IMR-90 (cell line): ENCODE results near the gene OPCML. TPM values are rescaled to one million over a fixed set of nuclear protein-coding genes. Genes with fewer than 3 reads are reported as not detected.

Experiments used
- ATAC-seq: fragments of 200-7000 bp; cut with Tn5 transposase; 2 replicates; pipeline ENCODE4 v1.9.1; 2020; ENCODE audit warnings: low read depth, mild to moderate bottlenecking, moderate library complexity
- BruUV-seq: library from RNA; stranded (reverse); fragments of 400-500 nt; replicated peaks from 2 replicates; lab custom pipeline; 2021; lab: Mats Ljungman, UMichigan
- CTCF ChIA-PET: fragments of 300-600 bp; formaldehyde crosslinking; extraction: SDS; loops from one replicate; lab custom pipeline; 2021; ENCODE audit warnings: antibody characterized with exemption; lab: Yijun Ruan, JAX
- POLR2A ChIA-PET: fragments of 300-600 bp; sonication (Branson Sonifier 250); formaldehyde crosslinking; loops from one replicate; lab custom pipeline; 2022; ENCODE audit warnings: antibody characterized with exemption; ENCODE audit not compliant: unreplicated experiment; lab: Charles Lee
- DNase-seq: peaks from one replicate; pipeline ENCODE4 v3.0.0; 2013
- H2AFZ ChIP-seq: replicated peaks from 2 replicates; pipeline ENCODE3; 2013; ENCODE audit warnings: low read length, mild to moderate bottlenecking; ENCODE audit not compliant: poor library complexity
- H2AK5ac ChIP-seq: 2 replicates; pipeline ENCODE4 v1.6.1; 2013; ENCODE audit warnings: low read depth, low read length, inconsistent platforms
- H2AK9ac ChIP-seq: replicated peaks from 2 replicates; pipeline ENCODE3; 2013; ENCODE audit warnings: mild to moderate bottlenecking, low read depth, low read length, moderate library complexity; ENCODE audit not compliant: poor library complexity
- H2BK120ac ChIP-seq: 2 replicates; pipeline ENCODE4 v1.6.1; 2013; ENCODE audit warnings: low read depth, low read length, inconsistent platforms
- H2BK15ac ChIP-seq: 3 replicates; pipeline ENCODE4 v1.6.1; 2013; ENCODE audit warnings: low read depth, low read length, inconsistent platforms
- H2BK20ac ChIP-seq: 2 replicates; pipeline ENCODE4 v1.6.1; 2013; ENCODE audit warnings: low read depth, mild to moderate bottlenecking, inconsistent platforms, low read length, moderate library complexity
- H2BK5ac ChIP-seq: 2 replicates; pipeline ENCODE4 v1.6.1; 2013; ENCODE audit warnings: mild to moderate bottlenecking, low read depth, low read length, inconsistent platforms; ENCODE audit not compliant: poor library complexity, severe bottlenecking
- H3K14ac ChIP-seq: replicated peaks from 2 replicates; pipeline ENCODE4 v1.6.1; 2013; ENCODE audit warnings: low read depth, low read length, inconsistent platforms
- H3K18ac ChIP-seq: 2 replicates; pipeline ENCODE4 v1.6.1; 2013; ENCODE audit warnings: low read depth, low read length, control low read depth
- H3K23ac ChIP-seq: 2 replicates; pipeline ENCODE4 v1.6.1; 2013; ENCODE audit warnings: low read depth, low read length, inconsistent platforms
- H3K27ac ChIP-seq: 2 replicates; pipeline ENCODE4 v1.5.1; 2013; ENCODE audit warnings: mild to moderate bottlenecking, control low read depth, low read length; ENCODE audit not compliant: insufficient read depth
- H3K27me3 ChIP-seq: 2 replicates; pipeline ENCODE4 v1.6.1; 2013; ENCODE audit warnings: low read length; ENCODE audit not compliant: control insufficient read depth, insufficient read depth
- H3K36me3 ChIP-seq: 2 replicates; pipeline ENCODE4 v1.6.1; 2013; ENCODE audit warnings: low read length, mixed read lengths; ENCODE audit not compliant: control insufficient read depth, insufficient read depth
- H3K4ac ChIP-seq: 2 replicates; pipeline ENCODE4 v1.6.1; 2013; ENCODE audit warnings: low read depth, low read length, inconsistent platforms
- H3K4me1 ChIP-seq: 2 replicates; pipeline ENCODE4 v1.6.1; 2013; ENCODE audit warnings: low read length, mixed read lengths; ENCODE audit not compliant: control insufficient read depth, insufficient read depth
- H3K4me2 ChIP-seq: 2 replicates; pipeline ENCODE4 v1.6.1; 2013; ENCODE audit warnings: low read depth, mild to moderate bottlenecking, control low read depth, low read length, moderate library complexity
- H3K4me3 ChIP-seq: 2 replicates; pipeline ENCODE4 v1.5.1; 2013; ENCODE audit warnings: low read depth, mild to moderate bottlenecking, control low read depth, low read length, moderate library complexity; ENCODE audit not compliant: insufficient read depth
- H3K56ac ChIP-seq: 2 replicates; pipeline ENCODE4 v1.6.1; 2013; ENCODE audit warnings: low read length, inconsistent platforms; ENCODE audit not compliant: insufficient read depth; ENCODE audit errors: extremely low read depth
- H3K79me1 ChIP-seq, 2 experiments: 2 replicates each; pipeline ENCODE4 v1.6.1; 2013; ENCODE audit warnings: low read length in 2 of 2, inconsistent platforms in 1 of 2, low read depth in 1 of 2
- H3K9ac ChIP-seq: 2 replicates; pipeline ENCODE4 v1.6.1; 2013; ENCODE audit warnings: low read depth, low read length, control low read depth
- H3K9me1 ChIP-seq: 2 replicates; pipeline ENCODE4 v1.6.1; 2013; ENCODE audit warnings: low read length, inconsistent platforms; ENCODE audit not compliant: insufficient read depth
- H3K9me3 ChIP-seq: 2 replicates; pipeline ENCODE4 v1.6.1; 2013; ENCODE audit warnings: low read length; ENCODE audit not compliant: control insufficient read depth, insufficient read depth
- H4K20me1 ChIP-seq: 2 replicates; pipeline ENCODE4 v1.6.1; 2013; ENCODE audit warnings: low read length, inconsistent platforms; ENCODE audit not compliant: insufficient read depth
- H4K5ac ChIP-seq: 2 replicates; pipeline ENCODE4 v1.6.1; 2013; ENCODE audit warnings: mild to moderate bottlenecking, low read depth, low read length, control low read depth
- H4K8ac ChIP-seq, 2 experiments: 2 replicates each; pipeline ENCODE4 v1.6.1; 2013; ENCODE audit warnings: low read depth in 2 of 2, low read length in 2 of 2, control low read depth in 1 of 2, inconsistent platforms in 1 of 2
- H4K91ac ChIP-seq: 2 replicates; pipeline ENCODE4 v1.6.1; 2013; ENCODE audit warnings: low read depth, low read length, inconsistent platforms; ENCODE audit not compliant: insufficient read depth
- CEBPB ChIP-seq: IDR thresholded peaks from 2 replicates; pipeline ENCODE4 v1.6.1; 2012; ENCODE audit warnings: low read depth, low read length, improper control_type of control experiment
- CHD1 ChIP-seq: IDR thresholded peaks from 2 replicates; pipeline ENCODE4 v1.6.1; 2012; ENCODE audit warnings: low read depth, low read length, improper control_type of control experiment
- FOS ChIP-seq: fragments of 150-350 bp; IDR thresholded peaks from 2 replicates; pipeline ENCODE4 v1.6.1; 2016; ENCODE audit warnings: low read depth, low read length
- MAFK ChIP-seq: IDR thresholded peaks from 2 replicates; pipeline ENCODE4 v1.6.1; 2012; ENCODE audit warnings: low read depth, low read length, improper control_type of control experiment
- MXI1 ChIP-seq: IDR thresholded peaks from 2 replicates; pipeline ENCODE4 v1.6.1; 2012; ENCODE audit warnings: low read depth, mild to moderate bottlenecking, low read length, moderate library complexity, borderline replicate concordance
- NFE2L2 ChIP-seq: fragments of 150-350 bp; IDR thresholded peaks from 2 replicates; pipeline ENCODE4 v1.6.1; 2016; ENCODE audit warnings: low read depth, mild to moderate bottlenecking, low read length
- RCOR1 ChIP-seq: IDR thresholded peaks from 2 replicates; pipeline ENCODE4 v1.6.1; 2012; ENCODE audit warnings: mild to moderate bottlenecking, low read length, improper control_type of control experiment; ENCODE audit not compliant: insufficient replicate concordance
- RFX5 ChIP-seq: IDR thresholded peaks from 2 replicates; pipeline ENCODE4 v1.8.0; 2012; ENCODE audit warnings: low read depth, mild to moderate bottlenecking, low read length, moderate library complexity
- USF2 ChIP-seq: fragments of 150-350 bp; IDR thresholded peaks from 2 replicates; pipeline ENCODE4 v1.6.1; 2017; ENCODE audit warnings: mild to moderate bottlenecking, antibody characterized with exemption, low read length, low read depth
- WGBS, 2 experiments: methylation state at CpG; one replicate each; pipeline versions ENCODE4 v1.1.5 to v1.1.7; 2013; ENCODE audit warnings: missing lambda C conversion rate in 2 of 2; ENCODE audit not compliant: insufficient read length in 1 of 2; ENCODE audit errors: extremely low coverage in 2 of 2; 5-methylcytosine and 5-hydroxymethylcytosine counted together
- dilution Hi-C: fragments of 300-500 bp; cut with HindIII; formaldehyde crosslinking; loops from one replicate; pipeline ENCODE4 v1.14.3; 2018; ENCODE audit warnings: low sequenced_read_pairs; ENCODE audit not compliant: unreplicated experiment
- in situ Hi-C: fragments of 300-500 bp; cut with MboI; formaldehyde crosslinking; loops from 3 replicates; pipeline ENCODE4 v1.14.3; 2019; ENCODE audit warnings: low sequenced_read_pairs, inconsistent platforms, mixed read lengths
- intact Hi-C: fragments of 100-400 bp; cut with micrococcal nuclease; formaldehyde crosslinking; loops from 2 replicates; pipeline ENCODE4 v1.10.0; 2022
- polyA plus RNA-seq, 3 experiments: library from polyadenylated mRNA; depleted of rRNA; stranded (reverse); fragments of >200 nt; gene quantifications; 2 replicates each; pipeline ENCODE4 v1.2.3, GENCODE V29; 2012; ENCODE audit warnings: low replicate concordance in 1 of 3
- total RNA-seq: library from RNA; depleted of rRNA; stranded (reverse); fragments of >200 nt; gene quantifications from 2 replicates; pipeline ENCODE4 v1.2.3, GENCODE V29; 2012
- TF ChIP-seq, protein P1 (sequence below): fragments of 150-350 bp; IDR thresholded peaks from 2 replicates; pipeline ENCODE4 v1.6.1; 2016; ENCODE audit warnings: low read depth, mild to moderate bottlenecking, low read length, moderate library complexity, borderline replicate concordance

OPCML gene
- total and polyA plus RNA-seq, 2 of the 4 experiments (the other 2 are of a cell fraction), result under 0.01 to 2.6 TPM

DNA sequence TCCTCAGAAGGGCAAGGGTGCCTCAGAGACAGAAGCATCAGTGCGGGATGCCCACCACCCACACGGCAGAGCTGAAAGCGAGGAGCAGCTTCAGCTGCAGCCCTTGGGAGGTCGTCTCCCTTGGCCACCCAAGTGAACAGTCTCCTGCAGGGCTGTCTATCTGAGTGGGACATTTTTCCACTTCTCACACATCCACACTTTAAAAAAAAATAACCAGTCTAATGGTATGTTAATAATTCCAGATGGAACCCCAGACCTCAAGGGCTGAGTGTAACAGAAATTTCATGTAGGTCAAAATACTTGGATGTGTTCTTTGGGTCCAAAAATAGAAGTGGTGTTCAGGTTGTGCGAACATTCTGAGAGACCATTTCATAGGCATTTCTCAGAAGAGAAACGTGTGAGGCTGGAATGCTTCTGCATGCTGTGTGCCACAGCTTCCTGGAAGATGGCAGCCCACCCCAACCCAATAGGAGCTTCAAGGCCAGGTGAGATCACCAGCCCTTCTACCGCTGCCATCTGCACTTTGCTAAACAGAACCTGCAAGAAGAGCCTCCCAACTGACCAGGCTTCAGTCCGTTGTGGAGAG lies 623.2 kb downstream of the OPCML start:
- Histone ChIP-seq H3K4ac (no peak overlapping the region), H3K27me3 (0 out of 2 replicates have a peak, but pooled peaks cover 1% of the 10 kb centered on the region), H2AFZ (no peak overlapping the region), H3K14ac (no peak overlapping the region), H3K4me3 (no peak overlapping the region), H3K27ac (no peak overlapping the region), H2BK5ac (no peak overlapping the region), H3K4me1 (peaks cover 3% of the 10 kb centered on the region), H3K36me3 (no peaks in the 10 kb centered on the region), H3K9ac (no peak overlapping the region), H4K91ac (no peak overlapping the region), H3K4me2 (no peak overlapping the region), H3K9me1 (no peaks in the 10 kb centered on the region; the same call in 1 of the 2 replicates), H2BK20ac (no peak overlapping the region), H3K56ac (no peak overlapping the region), H2BK15ac (no peak overlapping the region), H2BK120ac (no peak overlapping the region), H4K8ac (no peak overlapping the region), H2AK9ac (no peak overlapping the region), H4K5ac (no peak overlapping the region), H4K20me1 (no peaks in the 10 kb centered on the region), H3K23ac (no peak overlapping the region), H3K79me1 (no peaks in the 10 kb centered on the region), H3K9me3 (no peaks in the 10 kb centered on the region), H3K18ac (no peak overlapping the region), H2AK5ac (no peak overlapping the region)
- intact Hi-C loops (no loop called here), dilution Hi-C loops (no loop called here), in situ Hi-C loops (no loop called here)
- no TSS peak for BruUV-seq
- ATAC-seq, result no peak
- no peak for TF ChIP-seq RFX5
- TF ChIP-seq MAFK, result no peak
- no peak for TF ChIP-seq CEBPB
- TF ChIP-seq NFE2L2, result no peak
- TF ChIP-seq RCOR1, result no peak
- TF ChIP-seq, protein P1, sequence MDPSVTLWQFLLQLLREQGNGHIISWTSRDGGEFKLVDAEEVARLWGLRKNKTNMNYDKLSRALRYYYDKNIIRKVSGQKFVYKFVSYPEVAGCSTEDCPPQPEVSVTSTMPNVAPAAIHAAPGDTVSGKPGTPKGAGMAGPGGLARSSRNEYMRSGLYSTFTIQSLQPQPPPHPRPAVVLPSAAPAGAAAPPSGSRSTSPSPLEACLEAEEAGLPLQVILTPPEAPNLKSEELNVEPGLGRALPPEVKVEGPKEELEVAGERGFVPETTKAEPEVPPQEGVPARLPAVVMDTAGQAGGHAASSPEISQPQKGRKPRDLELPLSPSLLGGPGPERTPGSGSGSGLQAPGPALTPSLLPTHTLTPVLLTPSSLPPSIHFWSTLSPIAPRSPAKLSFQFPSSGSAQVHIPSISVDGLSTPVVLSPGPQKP, result no peak
- no peak for TF ChIP-seq FOS
- TF ChIP-seq CHD1, result no peak
- no peak for TF ChIP-seq USF2
- TF ChIP-seq MXI1, result no peak
- no peak for DNase-seq
- ChIA-PET CTCF (no interaction called here), POLR2A (no interaction called here)
- WGBS, 2 experiments, result 57% methylated on average over 3 of the region's 8 CpGs; no CpG with 5 or more reads in 1 of the 2 experiments
